Breast epithelium (tissue), 4 donors: ENCODE data around the gene KMT2D. TPM values are rescaled to one million over a fixed set of nuclear protein-coding genes. Genes with fewer than 3 reads are reported as not detected.
"Not testable (repeated sequence)": the region's sequence is repeated elsewhere in the genome, so short reads cannot be mapped to it uniquely, and the experiment has no call there.

ENCODE experiments used
- DNase-seq, 2 donors: peaks; one replicate each; pipeline ENCODE4 v3.0.0-alpha.2; 2019; ENCODE audit warnings: low spot score in 2 of 2
- H3K27ac ChIP-seq, 2 donors: fragments of 200-600 bp; sonication (generic) in 1 of 2; one replicate each; pipeline ENCODE4 v1.5.1; 2016 to 2019; ENCODE audit warnings: mild to moderate bottlenecking in 1 of 2
- H3K27me3 ChIP-seq, 2 donors: fragments of 200-600 bp; sonication (generic) in 1 of 2; one replicate each; pipeline versions ENCODE4 v1.5.1 to v1.6.0; 2017 to 2019; ENCODE audit warnings: control low read depth in 1 of 2, mild to moderate bottlenecking in 1 of 2
- H3K36me3 ChIP-seq: fragments of 200-600 bp; one replicate; pipeline ENCODE4 v1.5.1; 2019
- H3K4me1 ChIP-seq, 2 donors: fragments of 200-600 bp; sonication (generic); one replicate each; pipeline ENCODE4 v1.5.1; 2016 to 2019; ENCODE audit warnings: control low read depth in 1 of 2
- H3K4me3 ChIP-seq, 3 donors: fragments of 200-600 bp; sonication (generic); 1 replicate in 2 of 3; 2 replicates in 1 of 3; pipeline ENCODE4 v1.5.1; 2016 to 2019; ENCODE audit warnings: mild to moderate bottlenecking in 3 of 3, moderate library complexity in 2 of 3
- H3K9me3 ChIP-seq, 2 donors: fragments of 200-600 bp; sonication (generic) in 1 of 2; one replicate each; pipeline ENCODE4 v1.5.1; 2016 to 2019; ENCODE audit warnings: control low read depth in 1 of 2
- CTCF ChIP-seq, 3 donors: fragments of 450-650 bp; IDR thresholded peaks; one replicate each; pipeline ENCODE4 v1.5.1; 2016 to 2017; ENCODE audit warnings: antibody characterized with exemption in 3 of 3, mild to moderate bottlenecking in 3 of 3, moderate library complexity in 3 of 3
- POLR2A ChIP-seq: fragments of 450-650 bp; IDR thresholded peaks from one replicate; pipeline ENCODE4 v1.6.1; 2016; ENCODE audit warnings: antibody characterized with exemption, mild to moderate bottlenecking, moderate library complexity
- POLR2AphosphoS5 ChIP-seq, 3 donors: sonication (generic); formaldehyde crosslinking; IDR thresholded peaks; one replicate each; pipeline ENCODE4 v1.6.1; 2017; ENCODE audit warnings: antibody characterized with exemption in 3 of 3
- intact Hi-C: fragments of 100-400 bp; cut with DNase I; formaldehyde crosslinking; loops from one replicate; pipeline ENCODE4 v1.15.1; 2023; ENCODE audit warnings: low total_unique reads
- total RNA-seq, 3 donors: library from RNA; depleted of rRNA; stranded (reverse); fragments of >200 nt; gene quantifications; one replicate each; pipeline ENCODE4 v1.1.0, GENCODE V29; 2016

KMT2D gene
- total RNA-seq, 3 donors from 2014 or later: 35.4 to 51.4 (median 45.9) TPM

GRCh38 chr12:49069507-49070346 lies 9.1 kb upstream of the KMT2D start, which contains the start of gene RHEBL1:
TSS of gene RHEBL1 (minus strand) at chr12:49069979. CDS start at chr12:49069785, 194 bp downstream.
- DNase-seq: peak; percentile 97
- H3K4me3 ChIP-seq: peak within 1 kb of the TSS; percentile 56 to 81 (median 67)
- no peaks in the 10 kb centered on the region for H3K9me3 ChIP-seq
- TF ChIP-seq POLR2A (no peak), POLR2AphosphoS5 (IDR thresholded peaks at IDR 0.05) (peak in 2 of 3 donors; percentile 39 to 52)
- H3K27ac ChIP-seq: peak within 1 kb of the TSS; percentile 21 to 77
- H3K27me3 ChIP-seq: no peaks in the 10 kb centered on the region
- H3K4me1 ChIP-seq: peaks cover 0 to 6% of the 10 kb centered on the region in 2 donors
- intact Hi-C loops: no loop called here
- no peaks in the 10 kb centered on the region for H3K36me3 ChIP-seq

- DNase-seq: no peak
- Histone ChIP-seq H3K27ac (peak overlapping the region; percentile 21 to 77), H3K9me3 (no peaks in the 10 kb centered on the region), H3K27me3 (no peaks in the 10 kb centered on the region), H3K4me3 (peak overlapping the region; percentile 56 to 81 (median 67)), H3K36me3 (no peaks in the 10 kb centered on the region), H3K4me1 (peaks cover 0 to 6% of the 10 kb centered on the region in 2 donors)
- no peak for TF ChIP-seq CTCF (IDR thresholded peaks at IDR 0.05)
- no peak for TF ChIP-seq POLR2A
- no peak for TF ChIP-seq POLR2AphosphoS5 (IDR thresholded peaks at IDR 0.05)
- intact Hi-C loops: no loop called here
Observed at GRCh38 chr12:49068879-49069506, 8.4 kb upstream of the KMT2D start.

- intact Hi-C loops: no loop called here
- Histone ChIP-seq H3K27ac (no peak overlapping the region), H3K4me1 (peaks cover 0 to 6% of the 10 kb centered on the region in 2 donors), H3K27me3 (no peaks in the 10 kb centered on the region), H3K9me3 (no peaks in the 10 kb centered on the region), H3K4me3 (no peak overlapping the region), H3K36me3 (no peaks in the 10 kb centered on the region)
- TF ChIP-seq POLR2A (no peak), POLR2AphosphoS5 (IDR thresholded peaks at IDR 0.05) (no peak), CTCF (IDR thresholded peaks at IDR 0.05) (no peak)
- no peak for DNase-seq
Observed at GRCh38 chr12:49066120-49066519, 5.5 kb upstream of the KMT2D start.

- DNase-seq: no peak
- TF ChIP-seq POLR2AphosphoS5 (IDR thresholded peaks at IDR 0.05): no peak
- no peak for TF ChIP-seq CTCF (IDR thresholded peaks at IDR 0.05)
- no peak for TF ChIP-seq POLR2A
- intact Hi-C loops: no loop called here
Observed at GRCh38 chr12:49064767-49065152, 4.2 kb upstream of the KMT2D start.

GRCh38 chr12:49061916-49062315 lies 1.3 kb upstream of the KMT2D start:
- intact Hi-C loops, DNase-seq, H3K4me3 ChIP-seq, H3K36me3 ChIP-seq, H3K9me3 ChIP-seq, H3K27ac ChIP-seq, H3K27me3 ChIP-seq: not testable (repeated sequence)
- peaks cover 8 to 14% of the 10 kb centered on the region in 2 donors for H3K4me1 ChIP-seq

More at GRCh38 chr12:49064767-49065152, 4.2 kb upstream of the KMT2D start:
- Histone ChIP-seq H3K36me3 (no peaks in the 10 kb centered on the region), H3K4me1 (no peaks in the 10 kb centered on the region), H3K4me3 (no peak overlapping the region), H3K9me3 (no peaks in the 10 kb centered on the region), H3K27me3 (no peaks in the 10 kb centered on the region), H3K27ac (no peak overlapping the region)

GRCh38 chr12:49061157-49061650 lies 610 bp upstream of the KMT2D start:
- no peak for DNase-seq
- no peaks in the 10 kb centered on the region for H3K36me3 ChIP-seq
- no peaks in the 10 kb centered on the region for H3K27me3 ChIP-seq
- H3K27ac ChIP-seq: peak overlapping the region; percentile 88 to 97
- intact Hi-C loops: no loop called here
- peaks cover 10 to 20% of the 10 kb centered on the region in 2 donors for H3K4me1 ChIP-seq
- peak overlapping the region; percentile 92 to 96 (median 94) for H3K4me3 ChIP-seq
- H3K9me3 ChIP-seq: no peaks in the 10 kb centered on the region
- TF ChIP-seq POLR2AphosphoS5 (IDR thresholded peaks at IDR 0.05) (no peak), CTCF (IDR thresholded peaks at IDR 0.05) (no peak), POLR2A (no peak)
